HG02884 (cell line): Measurements from ENCODE around the gene EIF5AL1.
A peak's percentile ranks its signal among the peaks of the same experiment; 100 is the strongest.
"Not testable (repeated sequence)": the region's sequence is repeated elsewhere in the genome, so short reads cannot be mapped to it uniquely, and the experiment has no call there.

Source experiments
- ATAC-seq: cut with Tn5 transposase; IDR thresholded peaks from one replicate; pipeline ENCODE4 v1.9.1; 2021; ENCODE audit warnings: mild to moderate bottlenecking, moderate library complexity; ENCODE audit not compliant: unreplicated experiment

Gene EIF5AL1

DNA sequence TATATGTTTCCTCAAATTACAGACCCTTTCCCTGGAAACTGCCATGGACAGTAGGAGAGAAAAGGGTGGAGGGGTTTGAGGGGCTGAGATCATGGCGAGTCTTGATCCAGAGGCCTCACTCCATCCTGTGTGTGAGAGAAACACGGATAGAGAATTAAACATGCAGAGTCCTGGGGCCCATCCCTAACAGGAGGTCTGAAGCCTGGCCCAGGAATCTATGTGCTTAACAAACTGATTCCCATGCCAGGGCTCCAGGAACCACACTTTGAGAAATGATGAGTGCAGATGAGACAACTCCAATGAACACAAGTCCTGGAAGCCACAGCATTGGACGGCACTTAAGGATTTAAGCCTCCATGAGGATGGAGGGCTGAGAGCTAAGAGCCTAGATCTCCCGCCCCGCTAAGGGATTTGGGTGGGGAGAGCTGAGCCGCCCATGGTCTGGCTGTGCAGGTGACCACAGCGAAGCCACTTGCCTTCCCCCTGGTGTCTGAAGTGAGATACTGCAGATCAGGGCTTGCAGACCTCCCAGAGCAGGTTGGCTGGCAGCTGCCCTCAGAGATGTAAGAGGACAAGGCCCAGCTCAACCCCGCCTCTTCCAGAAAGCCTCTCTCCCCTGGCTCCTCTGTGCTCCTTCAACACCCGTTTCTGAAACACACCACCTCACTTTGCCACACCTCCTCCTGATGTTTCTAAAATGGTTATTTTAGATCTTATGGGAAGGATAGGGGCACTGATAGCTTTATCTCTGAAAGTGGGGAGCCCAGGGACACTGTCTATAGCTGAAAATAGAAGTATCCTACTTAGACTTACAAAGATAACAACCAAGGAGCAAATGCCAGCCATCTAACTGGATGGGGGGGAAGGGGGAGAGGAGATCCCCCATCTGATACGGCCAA is 24.8 kb upstream of the EIF5AL1 start:
- peak; percentile 81 for ATAC-seq

GRCh38 chr10:79488336-79488735 is 24.0 kb upstream of the EIF5AL1 start:
- no peak for ATAC-seq

DNA sequence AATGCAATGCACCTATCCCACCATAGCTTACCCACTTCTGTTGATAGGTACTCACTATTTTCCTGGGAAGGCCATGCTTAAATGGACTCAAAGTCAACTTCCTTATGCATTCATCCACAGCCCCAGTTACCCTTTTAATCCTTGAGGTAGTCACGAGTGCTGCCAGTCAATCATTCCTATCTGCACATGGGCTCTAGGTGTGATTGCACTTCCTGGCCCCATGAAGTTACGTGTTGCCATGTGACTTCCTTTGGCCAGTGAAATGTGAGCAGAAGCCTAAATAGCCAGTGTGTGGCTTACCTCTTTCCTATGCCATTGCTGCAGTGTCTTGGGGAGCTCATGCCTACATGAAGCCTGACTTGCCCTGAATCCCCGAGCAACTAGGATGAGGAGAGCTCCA is 23.5 kb upstream of the EIF5AL1 start:
- no peak for ATAC-seq

- ATAC-seq: no peak
Observed at GRCh38 chr10:79490400-79491142, 21.8 kb upstream of the EIF5AL1 start.

- ATAC-seq: no peak
Observed at GRCh38 chr10:79491143-79491835, 21.0 kb upstream of the EIF5AL1 start.

GRCh38 chr10:79492256-79492655 is 20.1 kb upstream of the EIF5AL1 start:
- ATAC-seq: no peak

DNA sequence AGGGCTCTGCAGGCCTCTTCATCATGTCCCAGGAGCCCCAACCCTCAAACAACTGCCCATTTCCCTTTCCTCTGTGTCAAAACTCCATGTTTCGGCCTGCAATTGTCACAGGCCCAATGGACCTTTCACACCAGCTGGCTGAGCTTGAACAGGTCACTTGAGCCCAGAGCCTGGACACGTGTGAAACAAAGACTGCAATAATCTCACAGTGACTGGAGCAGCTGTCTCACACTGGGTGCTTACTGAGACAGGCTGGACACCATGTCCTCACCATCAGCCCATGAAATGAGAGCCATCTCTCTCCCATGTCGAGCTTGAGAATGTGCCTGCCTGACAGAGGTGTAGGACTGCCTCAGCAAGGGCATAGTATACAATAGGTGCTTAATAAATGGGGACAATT is 19.5 kb upstream of the EIF5AL1 start:
- ATAC-seq: no peak

GRCh38 chr10:79493806-79494205 is 18.5 kb upstream of the EIF5AL1 start:
- ATAC-seq: no peak

DNA sequence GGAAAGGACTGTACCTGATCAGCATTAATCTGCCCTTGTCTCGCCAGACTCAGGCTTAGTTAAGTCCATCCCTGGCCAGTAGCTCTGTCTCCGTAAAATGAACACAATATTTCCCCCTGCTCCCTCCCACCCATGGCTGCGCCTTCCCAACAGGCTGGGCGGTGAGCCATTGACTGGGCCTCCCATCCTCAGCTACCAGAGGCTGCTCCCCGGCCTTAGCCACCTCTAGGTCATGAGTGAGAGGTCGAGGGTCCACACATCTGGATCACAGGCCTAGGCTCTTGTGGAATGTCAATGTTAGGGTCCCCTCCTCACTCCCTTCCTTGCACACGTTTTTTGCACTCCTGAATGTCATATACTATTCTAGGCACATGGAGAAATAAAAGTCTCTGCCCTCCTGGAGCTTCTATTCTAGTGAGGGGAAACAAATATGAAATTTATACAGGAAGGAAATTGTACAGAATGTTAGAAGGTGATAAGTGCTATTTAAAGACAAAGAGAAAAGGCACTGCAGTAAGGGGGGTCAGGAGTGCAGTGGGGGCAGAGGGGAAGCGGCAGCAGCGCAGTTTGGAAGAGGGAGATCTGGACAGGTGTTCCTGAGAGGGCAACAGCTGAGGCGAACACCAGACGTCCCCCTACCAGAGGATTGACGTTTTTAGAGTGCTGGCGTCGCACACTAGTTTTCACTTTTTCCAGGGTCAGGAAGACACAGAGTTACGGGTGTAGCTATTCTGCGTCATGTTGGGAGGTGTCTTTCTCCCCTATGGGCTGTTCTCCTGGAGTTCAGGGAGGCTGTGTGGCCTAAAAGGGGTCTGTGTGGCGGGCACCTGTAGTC is 17.2 kb upstream of the EIF5AL1 start:
- no peak for ATAC-seq

DNA sequence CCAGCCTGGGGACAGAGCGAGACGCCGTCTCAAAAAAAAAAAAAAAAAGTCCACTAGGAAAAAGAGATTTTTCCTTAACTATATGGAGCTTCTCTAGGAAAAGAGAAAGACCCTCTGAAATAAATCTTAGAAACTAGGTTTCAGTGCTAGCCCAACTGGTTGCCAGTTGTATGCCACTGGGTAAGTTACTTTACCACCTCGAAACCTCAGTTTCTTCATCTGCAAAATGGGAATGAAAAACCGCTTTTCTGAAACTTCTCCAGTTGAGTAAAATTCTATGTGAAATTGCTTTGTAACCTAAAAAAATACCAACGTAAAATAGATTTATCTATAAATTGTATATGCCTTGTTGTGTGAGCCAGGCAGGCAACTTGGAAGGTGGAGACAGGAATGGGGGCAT is 16.5 kb upstream of the EIF5AL1 start:
- no peak for ATAC-seq

DNA sequence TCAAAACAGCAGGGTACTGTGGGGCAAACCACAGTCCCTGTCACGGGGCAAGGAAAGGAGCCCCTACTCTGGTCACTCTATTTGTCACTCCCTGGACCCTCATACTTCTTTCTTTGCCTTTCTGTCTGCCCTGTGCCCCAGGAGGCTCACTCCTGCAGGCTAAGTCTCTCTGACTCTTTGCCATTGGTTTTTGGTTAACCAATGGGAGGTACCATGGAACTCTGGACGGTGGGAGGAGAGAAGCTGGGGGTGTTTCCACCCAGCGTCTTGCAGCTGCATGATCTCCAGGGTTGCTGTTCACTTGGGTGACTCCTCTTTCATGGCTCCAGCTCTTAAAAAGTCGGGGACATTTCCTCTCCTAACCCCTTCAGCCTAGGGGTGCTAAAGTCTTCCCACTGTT is 15.4 kb upstream of the EIF5AL1 start:
- no peak for ATAC-seq

GRCh38 chr10:79498291-79498829 is 14.0 kb upstream of the EIF5AL1 start:
- ATAC-seq: no peak

GRCh38 chr10:79502561-79503309 is 9.6 kb upstream of the EIF5AL1 start:
- ATAC-seq: no peak

DNA sequence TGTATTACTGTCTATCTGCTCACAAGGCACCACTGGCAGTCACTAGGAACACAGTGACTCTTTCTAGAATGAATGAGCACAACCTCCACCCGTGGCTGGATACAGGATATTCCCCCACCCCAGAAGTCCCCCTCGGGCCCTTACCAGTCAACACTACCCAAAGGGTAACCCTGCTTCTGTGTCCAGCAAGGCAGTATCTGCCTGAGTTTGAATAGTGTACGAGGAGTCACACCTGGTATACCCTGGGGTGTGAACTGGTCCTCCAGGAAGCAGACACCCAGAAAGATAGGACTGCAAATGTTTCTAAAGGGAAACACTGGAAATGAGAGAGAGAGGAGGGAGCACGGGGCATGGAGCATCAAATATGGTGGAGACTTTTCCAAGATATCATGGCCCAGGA is 8.5 kb upstream of the EIF5AL1 start:
- not testable (repeated sequence) for ATAC-seq

- not testable (repeated sequence) for ATAC-seq
Observed at GRCh38 chr10:79504483-79504882, 7.8 kb upstream of the EIF5AL1 start.

GRCh38 chr10:79505328-79505727 is 7.0 kb upstream of the EIF5AL1 start:
- ATAC-seq: not testable (repeated sequence)

DNA sequence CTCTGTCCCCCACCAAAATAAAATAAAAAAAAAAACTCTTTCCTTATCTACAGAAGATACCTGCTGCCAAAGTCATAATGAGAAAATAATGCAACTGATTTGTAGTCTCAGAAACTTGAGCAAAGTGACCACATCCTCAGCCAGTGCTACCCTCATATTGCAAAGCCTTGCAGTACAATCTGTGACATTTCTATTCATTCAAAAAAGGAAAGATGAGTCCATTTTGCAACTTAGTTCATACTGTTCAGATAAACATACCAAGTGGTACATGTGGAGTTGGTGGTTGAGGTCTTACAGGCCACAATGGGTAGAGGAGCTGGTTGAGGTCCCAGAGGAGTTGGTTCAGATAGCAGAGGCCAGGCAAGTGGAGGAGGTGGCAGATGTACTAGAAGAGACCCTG is 6.5 kb upstream of the EIF5AL1 start:
- peak; percentile 49 for ATAC-seq

DNA sequence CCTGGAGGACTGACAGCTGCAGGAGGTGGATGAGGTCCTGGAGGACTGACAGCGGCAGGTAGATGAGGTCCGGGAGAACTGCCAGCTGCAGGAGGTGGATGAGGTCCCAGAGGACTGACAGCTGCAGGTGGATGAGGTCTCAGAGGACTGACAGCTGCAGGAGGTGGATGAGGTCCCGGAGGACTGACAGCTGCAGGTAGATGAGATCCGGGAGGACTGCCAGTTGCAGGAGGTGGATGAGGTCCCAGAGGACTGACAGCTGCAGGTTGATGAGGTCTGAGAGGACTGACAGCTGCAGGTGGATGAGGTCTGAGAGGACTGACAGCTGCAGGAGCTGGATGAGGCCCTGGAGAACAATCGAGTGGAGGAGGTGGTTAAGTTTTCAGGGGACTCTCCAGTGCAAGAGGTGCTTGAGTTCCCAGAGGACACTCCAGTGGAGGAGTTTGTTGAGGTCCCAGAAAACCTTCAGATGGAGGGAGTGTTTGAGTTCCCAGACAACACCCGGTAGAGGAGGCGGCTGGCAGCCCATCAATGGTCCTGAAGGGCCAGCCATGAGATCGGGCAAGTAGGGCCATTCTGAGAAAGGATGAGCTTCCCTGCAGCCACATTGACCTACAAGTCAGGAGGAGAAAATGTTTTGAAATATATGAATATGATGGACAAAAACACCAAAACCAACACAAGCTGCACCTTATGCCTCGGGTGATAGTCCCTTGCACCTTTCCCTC is 4.7 kb upstream of the EIF5AL1 start:
- ATAC-seq: no peak

- ATAC-seq: not testable (repeated sequence)
Observed at GRCh38 chr10:79508245-79508644, 4.1 kb upstream of the EIF5AL1 start.
